ENCODE results near the gene STK32C. TPM values are rescaled to one million over a fixed set of nuclear protein-coding genes. Genes with fewer than 3 reads are reported as not detected.

The STK32C gene
- total and polyA plus RNA-seq, 10 donors: 9.6 to 27.8 (median 15.7) TPM

GRCh38 chr10:132168571-132169030, 139.1 kb downstream of the STK32C start:
- Histone ChIP-seq H3K4me3 (no peak overlapping the region), H3K27me3 (replicated peaks in 1 of 7) (peaks cover 0 to 51% (median 0%) of the 10 kb centered on the region in 7 donors), H3K27ac (no peak overlapping the region), H3K36me3 (peaks cover 0 to 13% (median 0%) of the 10 kb centered on the region in 6 donors), H3K4me1 (peaks cover 0 to 6% (median under 1%) of the 10 kb centered on the region in 6 donors), H3K9me3 (no peaks in the 10 kb centered on the region)
- TF ChIP-seq, protein P1, sequence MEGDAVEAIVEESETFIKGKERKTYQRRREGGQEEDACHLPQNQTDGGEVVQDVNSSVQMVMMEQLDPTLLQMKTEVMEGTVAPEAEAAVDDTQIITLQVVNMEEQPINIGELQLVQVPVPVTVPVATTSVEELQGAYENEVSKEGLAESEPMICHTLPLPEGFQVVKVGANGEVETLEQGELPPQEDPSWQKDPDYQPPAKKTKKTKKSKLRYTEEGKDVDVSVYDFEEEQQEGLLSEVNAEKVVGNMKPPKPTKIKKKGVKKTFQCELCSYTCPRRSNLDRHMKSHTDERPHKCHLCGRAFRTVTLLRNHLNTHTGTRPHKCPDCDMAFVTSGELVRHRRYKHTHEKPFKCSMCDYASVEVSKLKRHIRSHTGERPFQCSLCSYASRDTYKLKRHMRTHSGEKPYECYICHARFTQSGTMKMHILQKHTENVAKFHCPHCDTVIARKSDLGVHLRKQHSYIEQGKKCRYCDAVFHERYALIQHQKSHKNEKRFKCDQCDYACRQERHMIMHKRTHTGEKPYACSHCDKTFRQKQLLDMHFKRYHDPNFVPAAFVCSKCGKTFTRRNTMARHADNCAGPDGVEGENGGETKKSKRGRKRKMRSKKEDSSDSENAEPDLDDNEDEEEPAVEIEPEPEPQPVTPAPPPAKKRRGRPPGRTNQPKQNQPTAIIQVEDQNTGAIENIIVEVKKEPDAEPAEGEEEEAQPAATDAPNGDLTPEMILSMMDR (IDR thresholded peaks at IDR 0.05 in 8 of 11, conservative IDR thresholded peaks at IDR 0.05 in 3 of 11): no peak
- no peak for TF ChIP-seq POLR2A (IDR thresholded peaks at IDR 0.05)
- TF ChIP-seq POLR2AphosphoS5 (IDR thresholded peaks at IDR 0.05): no peak
- intact Hi-C loops (cut with DNase I; ENCODE audit: low total_unique reads): no loop called here
- 78 to 83% (median 78%) methylated on average over 20 to 28 of the region's 28 CpGs for WGBS, 5 donors
- no peak for DNase-seq

DNA sequence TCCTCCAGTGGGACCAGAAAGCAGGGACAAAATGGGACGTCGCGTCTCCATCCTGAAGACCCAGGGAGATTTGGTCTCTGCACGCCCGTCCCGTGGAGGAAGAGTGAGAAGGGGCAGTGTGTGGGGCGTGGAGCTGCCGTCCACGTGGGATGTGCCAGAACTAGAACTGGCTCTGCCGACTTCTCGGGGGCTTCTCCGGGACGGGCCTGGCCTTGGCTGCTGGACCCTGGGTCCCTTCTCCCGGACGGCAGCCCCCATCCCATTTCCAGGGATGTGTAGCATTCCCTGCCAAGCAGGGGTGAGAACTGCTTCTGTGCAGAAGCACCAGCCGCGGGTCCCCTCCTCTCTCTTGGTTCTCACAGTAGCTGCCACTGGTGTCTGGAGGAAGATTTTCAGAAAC, 139.8 kb downstream of the STK32C start:
- H3K36me3 ChIP-seq: peaks cover 0 to 13% (median 0%) of the 10 kb centered on the region in 6 donors
- H3K27me3 ChIP-seq (replicated peaks in 1 of 7): peaks cover 0 to 56% (median 0%) of the 10 kb centered on the region in 7 donors
- no peak overlapping the region for H3K27ac ChIP-seq
- TF ChIP-seq, protein P1 (IDR thresholded peaks at IDR 0.05 in 8 of 11, conservative IDR thresholded peaks at IDR 0.05 in 3 of 11): no peak
- TF ChIP-seq POLR2A (IDR thresholded peaks at IDR 0.05) (no peak), POLR2AphosphoS5 (IDR thresholded peaks at IDR 0.05) (no peak)
- no peaks in the 10 kb centered on the region for H3K9me3 ChIP-seq
- DNase-seq: peak; percentile 56
- H3K4me1 ChIP-seq: peaks cover 0 to 12% (median 4%) of the 10 kb centered on the region in 6 donors
- no peak overlapping the region for H3K4me3 ChIP-seq
- intact Hi-C loops (cut with DNase I; ENCODE audit: low total_unique reads): no loop called here
- WGBS, 5 donors: 86 to 90% (median 89%) methylated on average over 17 of the region's 17 CpGs

DNA sequence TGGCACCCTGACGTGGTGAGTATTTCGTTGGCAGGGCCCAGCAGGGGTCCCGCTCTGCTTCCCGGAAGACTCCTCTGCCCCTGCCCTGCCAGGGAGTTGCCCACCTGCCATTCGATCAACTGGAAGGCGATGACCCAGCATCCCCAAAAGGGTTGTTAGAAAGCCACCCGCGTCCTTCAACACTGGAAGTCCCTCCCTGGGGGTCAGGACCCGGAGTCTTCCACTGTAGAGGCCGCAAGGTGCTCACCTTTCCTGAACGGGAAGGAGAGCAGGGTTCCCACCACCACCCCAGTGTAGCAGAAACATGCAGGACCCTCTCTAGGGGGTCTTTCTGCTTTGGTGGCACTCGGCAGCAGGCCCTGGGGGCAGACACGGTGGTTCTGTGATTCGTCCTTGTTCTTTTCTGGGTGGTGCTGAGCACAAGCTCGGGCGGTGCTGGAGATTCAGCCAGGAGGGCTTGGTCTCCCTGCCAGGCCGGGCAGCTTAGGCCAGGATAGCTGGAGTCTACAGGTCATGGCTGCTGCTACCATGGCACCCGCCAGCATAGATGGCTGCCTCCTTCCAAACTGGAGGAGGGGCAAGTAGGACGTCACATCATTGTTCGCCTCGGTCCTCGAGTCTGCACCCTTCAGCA, 140.6 kb downstream of the STK32C start:
- DNase-seq: peak; percentile 52
- no peak for TF ChIP-seq POLR2A (IDR thresholded peaks at IDR 0.05)
- no peak for TF ChIP-seq POLR2AphosphoS5 (IDR thresholded peaks at IDR 0.05)
- TF ChIP-seq, protein P1 (IDR thresholded peaks at IDR 0.05 in 8 of 11, conservative IDR thresholded peaks at IDR 0.05 in 3 of 11): no peak
- peaks cover 0 to 51% (median 0%) of the 10 kb centered on the region in 7 donors for H3K27me3 ChIP-seq (replicated peaks in 1 of 7)

DNA sequence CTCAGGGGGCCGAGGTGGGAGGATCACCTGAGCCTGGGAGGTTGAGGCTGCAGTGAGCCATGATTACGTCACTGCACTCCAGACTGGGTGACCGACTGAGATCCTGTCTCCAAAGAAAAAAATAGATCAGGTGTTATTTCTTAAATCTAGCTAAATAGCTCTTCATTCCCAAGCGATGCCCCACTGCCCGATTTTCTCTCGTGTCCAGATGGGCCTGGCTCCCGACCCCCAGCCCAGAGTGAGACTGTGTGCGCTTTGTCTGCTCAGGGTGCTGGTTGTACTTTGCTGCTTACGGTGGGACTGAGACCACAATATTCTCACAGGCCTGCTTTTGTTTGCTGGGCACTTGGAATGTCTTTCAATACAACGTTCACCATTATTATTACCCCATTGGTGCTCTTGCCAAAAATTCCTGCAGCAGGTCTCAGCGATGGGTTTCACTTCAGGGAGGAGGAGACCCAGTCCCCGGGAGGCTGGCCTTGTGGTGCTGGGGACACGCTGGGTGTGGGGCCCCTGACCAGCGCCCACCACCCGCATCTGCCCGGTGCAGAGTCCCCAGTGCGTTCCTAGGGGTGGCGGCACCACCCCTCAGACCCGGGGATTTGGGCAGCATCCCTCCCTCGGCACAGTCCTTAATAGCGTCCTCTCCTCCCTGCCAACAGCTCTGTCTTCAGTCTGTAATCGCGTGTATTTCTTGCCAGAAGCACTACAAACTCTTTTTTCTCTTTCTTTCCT, 141.4 kb downstream of the STK32C start:
- Histone ChIP-seq H3K27ac (no peak overlapping the region), H3K9me3 (no peaks in the 10 kb centered on the region), H3K27me3 (replicated peaks in 1 of 7) (peaks cover 0 to 46% (median 0%) of the 10 kb centered on the region in 7 donors), H3K36me3 (peaks cover 0 to 13% (median 0%) of the 10 kb centered on the region in 6 donors), H3K4me1 (peaks cover 0 to 24% (median 12%) of the 10 kb centered on the region in 6 donors), H3K4me3 (no peak overlapping the region)
- no peak for TF ChIP-seq POLR2A (IDR thresholded peaks at IDR 0.05)
- TF ChIP-seq, protein P1 (IDR thresholded peaks at IDR 0.05 in 8 of 11, conservative IDR thresholded peaks at IDR 0.05 in 3 of 11): no peak
- TF ChIP-seq POLR2AphosphoS5 (IDR thresholded peaks at IDR 0.05): no peak
- WGBS, 5 donors: 81 to 88% (median 85%) methylated on average over 23 of the region's 23 CpGs
- peak; percentile 64 for DNase-seq
- intact Hi-C loops (cut with DNase I; ENCODE audit: low total_unique reads): no loop called here

More for the DNA sequence above, 140.6 kb downstream of the STK32C start:
- Histone ChIP-seq H3K36me3 (peaks cover 0 to 13% (median 0%) of the 10 kb centered on the region in 6 donors), H3K4me3 (no peak overlapping the region), H3K9me3 (no peaks in the 10 kb centered on the region), H3K4me1 (peaks cover 0 to 20% (median 8%) of the 10 kb centered on the region in 6 donors), H3K27ac (no peak overlapping the region)
- 79 to 88% (median 86%) methylated on average over 16 to 22 of the region's 22 CpGs for WGBS, 5 donors
- intact Hi-C loops (cut with DNase I; ENCODE audit: low total_unique reads): no loop called here

Measured in spleen (tissue), 11 donors.